Gastrocnemius medialis (tissue), 4 donors: ENCODE data around the gene SLC16A8.
"Not testable (repeated sequence)": the region's sequence is repeated elsewhere in the genome, so short reads cannot be mapped to it uniquely, and the experiment has no call there.

Experiments
- POLR2A ChIP-seq, 2 donors: fragments of 450-650 bp; IDR thresholded peaks; one replicate each; pipeline ENCODE4 v1.6.1; 2017; ENCODE audit warnings: antibody characterized with exemption in 2 of 2, mild to moderate bottlenecking in 2 of 2, moderate library complexity in 2 of 2
- TF ChIP-seq, protein P1 (sequence below), 5 experiments: fragments of 450-650 bp in 3 of 5; fragments of 200-600 bp in 2 of 5; sonication (generic) in 2 of 5; IDR thresholded peaks in 4 of 5; conservative IDR thresholded peaks in 1 of 5; 1 replicate in 4 of 5; 2 replicates in 1 of 5; pipeline ENCODE4 v1.5.1; 2016 to 2019; ENCODE audit warnings: antibody characterized with exemption in 5 of 5, mild to moderate bottlenecking in 3 of 5, moderate library complexity in 3 of 5

DNA sequence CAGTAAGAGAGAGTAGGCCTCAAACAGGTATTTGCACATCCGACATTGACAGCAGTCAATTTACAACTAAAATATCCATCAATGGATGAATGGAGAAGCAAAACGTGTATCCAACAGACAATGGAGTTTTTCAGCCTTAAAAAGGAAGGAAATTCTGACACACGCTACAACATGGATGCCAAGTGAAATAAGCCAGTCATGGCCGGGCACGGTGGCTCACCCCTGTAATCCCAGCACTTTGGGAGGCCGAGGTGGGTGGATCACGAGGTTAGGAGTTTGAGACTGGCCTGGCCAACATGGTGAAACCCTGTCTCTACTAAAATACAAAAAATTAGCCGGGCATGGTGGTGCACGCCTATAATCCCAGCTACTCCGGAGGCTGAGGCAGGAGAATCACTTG, 33.6 kb upstream of the SLC16A8 start:
- TF ChIP-seq POLR2A (IDR thresholded peaks at IDR 0.05) = not testable (repeated sequence)
- TF ChIP-seq, protein P1, sequence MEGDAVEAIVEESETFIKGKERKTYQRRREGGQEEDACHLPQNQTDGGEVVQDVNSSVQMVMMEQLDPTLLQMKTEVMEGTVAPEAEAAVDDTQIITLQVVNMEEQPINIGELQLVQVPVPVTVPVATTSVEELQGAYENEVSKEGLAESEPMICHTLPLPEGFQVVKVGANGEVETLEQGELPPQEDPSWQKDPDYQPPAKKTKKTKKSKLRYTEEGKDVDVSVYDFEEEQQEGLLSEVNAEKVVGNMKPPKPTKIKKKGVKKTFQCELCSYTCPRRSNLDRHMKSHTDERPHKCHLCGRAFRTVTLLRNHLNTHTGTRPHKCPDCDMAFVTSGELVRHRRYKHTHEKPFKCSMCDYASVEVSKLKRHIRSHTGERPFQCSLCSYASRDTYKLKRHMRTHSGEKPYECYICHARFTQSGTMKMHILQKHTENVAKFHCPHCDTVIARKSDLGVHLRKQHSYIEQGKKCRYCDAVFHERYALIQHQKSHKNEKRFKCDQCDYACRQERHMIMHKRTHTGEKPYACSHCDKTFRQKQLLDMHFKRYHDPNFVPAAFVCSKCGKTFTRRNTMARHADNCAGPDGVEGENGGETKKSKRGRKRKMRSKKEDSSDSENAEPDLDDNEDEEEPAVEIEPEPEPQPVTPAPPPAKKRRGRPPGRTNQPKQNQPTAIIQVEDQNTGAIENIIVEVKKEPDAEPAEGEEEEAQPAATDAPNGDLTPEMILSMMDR (IDR thresholded peaks at IDR 0.05 in 4 of 5, conservative IDR thresholded peaks at IDR 0.05 in 1 of 5) = not testable (repeated sequence)
